OCI-LY3 (cell line): ENCODE results near the gene SAMD4A.

Source experiments
- H2AFZ ChIP-seq: fragments of 200-600, 300-600 bp; shearing (Covaris generic); 2 replicates; pipeline ENCODE4 v1.6.0; 2014; ENCODE audit warnings: antibody characterized with exemption, low read depth, low read length
- H3K27ac ChIP-seq: fragments of 200-600, 300-600 bp; sonication (generic); 2 replicates; pipeline ENCODE4 v1.5.1; 2014; ENCODE audit warnings: mild to moderate bottlenecking, low read length, moderate library complexity, mixed read lengths
- H3K27me3 ChIP-seq: fragments of 200-600, 300-600 bp; sonication (generic); 2 replicates; pipeline ENCODE4 v1.6.1; 2014; ENCODE audit warnings: low read depth, low read length, mixed read lengths
- H3K36me3 ChIP-seq: fragments of 200-600, 300-600 bp; sonication (generic); replicated peaks from 2 replicates; pipeline ENCODE3; 2014; ENCODE audit warnings: low read depth, low read length, mixed read lengths
- H3K4me1 ChIP-seq: fragments of 300-600, 200-600 bp; sonication (generic); 2 replicates; pipeline ENCODE4 v1.6.1; 2014; ENCODE audit warnings: low read length, mixed read lengths
- H3K4me2 ChIP-seq: fragments of 200-600, 300-600 bp; sonication (generic); 2 replicates; pipeline ENCODE4 v1.6.1; 2014; ENCODE audit warnings: low read length, mixed read lengths
- H3K4me3 ChIP-seq: fragments of 300-600, 200-600 bp; sonication (generic); 2 replicates; pipeline ENCODE4 v1.5.1; 2014; ENCODE audit warnings: antibody characterized with exemption, mild to moderate bottlenecking, low read length, moderate library complexity
- H3K79me2 ChIP-seq: fragments of 300-600, 200-600 bp; shearing (Covaris generic); 2 replicates; pipeline ENCODE4 v1.6.1; 2014; ENCODE audit warnings: mild to moderate bottlenecking, low read length, mixed read lengths
- H3K9ac ChIP-seq: fragments of 300-600, 200-600 bp; shearing (Covaris generic); 2 replicates; pipeline ENCODE4 v1.6.0; 2014; ENCODE audit warnings: mild to moderate bottlenecking, low read length, moderate library complexity
- H3K9me3 ChIP-seq: fragments of 200-600, 300-600 bp; shearing (Covaris generic); 2 replicates; pipeline ENCODE4 v1.6.1; 2014; ENCODE audit warnings: low read length, mixed read lengths; ENCODE audit not compliant: insufficient read depth
- H4K20me1 ChIP-seq: fragments of 200-600, 300-600 bp; sonication (generic); 2 replicates; pipeline ENCODE4 v1.6.1; 2016; ENCODE audit warnings: low read length, mixed read lengths; ENCODE audit not compliant: insufficient read depth
- EZH2phosphoT487 ChIP-seq: fragments of 200-600 bp; shearing (Covaris generic); IDR thresholded peaks from 2 replicates; pipeline ENCODE4 v1.6.1; 2018; ENCODE audit warnings: antibody characterized with exemption, mixed run types, low read depth
- TF ChIP-seq, protein P1 (sequence below): fragments of 200-600, 300-600 bp; sonication (generic); IDR thresholded peaks from 2 replicates; pipeline ENCODE4 v1.5.1; 2014; ENCODE audit warnings: antibody characterized with exemption, low read length, low read depth

Gene SAMD4A

GRCh38 chr14:54784060-54784459 is 217.1 kb downstream of the SAMD4A start:
- no peaks in the 10 kb centered on the region for H3K9me3 ChIP-seq
- H2AFZ ChIP-seq, result no peak overlapping the region
- no peak overlapping the region for H3K9ac ChIP-seq
- no peak for TF ChIP-seq EZH2phosphoT487
- TF ChIP-seq, protein P1, sequence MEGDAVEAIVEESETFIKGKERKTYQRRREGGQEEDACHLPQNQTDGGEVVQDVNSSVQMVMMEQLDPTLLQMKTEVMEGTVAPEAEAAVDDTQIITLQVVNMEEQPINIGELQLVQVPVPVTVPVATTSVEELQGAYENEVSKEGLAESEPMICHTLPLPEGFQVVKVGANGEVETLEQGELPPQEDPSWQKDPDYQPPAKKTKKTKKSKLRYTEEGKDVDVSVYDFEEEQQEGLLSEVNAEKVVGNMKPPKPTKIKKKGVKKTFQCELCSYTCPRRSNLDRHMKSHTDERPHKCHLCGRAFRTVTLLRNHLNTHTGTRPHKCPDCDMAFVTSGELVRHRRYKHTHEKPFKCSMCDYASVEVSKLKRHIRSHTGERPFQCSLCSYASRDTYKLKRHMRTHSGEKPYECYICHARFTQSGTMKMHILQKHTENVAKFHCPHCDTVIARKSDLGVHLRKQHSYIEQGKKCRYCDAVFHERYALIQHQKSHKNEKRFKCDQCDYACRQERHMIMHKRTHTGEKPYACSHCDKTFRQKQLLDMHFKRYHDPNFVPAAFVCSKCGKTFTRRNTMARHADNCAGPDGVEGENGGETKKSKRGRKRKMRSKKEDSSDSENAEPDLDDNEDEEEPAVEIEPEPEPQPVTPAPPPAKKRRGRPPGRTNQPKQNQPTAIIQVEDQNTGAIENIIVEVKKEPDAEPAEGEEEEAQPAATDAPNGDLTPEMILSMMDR, result no peak
- peaks cover 87% of the 10 kb centered on the region for H3K27me3 ChIP-seq
- H4K20me1 ChIP-seq, result peaks cover 33% of the 10 kb centered on the region
- H3K79me2 ChIP-seq, result no peaks in the 10 kb centered on the region
- no peak overlapping the region for H3K4me3 ChIP-seq
- no peak overlapping the region for H3K4me2 ChIP-seq
- no peaks in the 10 kb centered on the region for H3K36me3 ChIP-seq
- H3K4me1 ChIP-seq, result peaks cover 22% of the 10 kb centered on the region
- no peak overlapping the region for H3K27ac ChIP-seq

DNA sequence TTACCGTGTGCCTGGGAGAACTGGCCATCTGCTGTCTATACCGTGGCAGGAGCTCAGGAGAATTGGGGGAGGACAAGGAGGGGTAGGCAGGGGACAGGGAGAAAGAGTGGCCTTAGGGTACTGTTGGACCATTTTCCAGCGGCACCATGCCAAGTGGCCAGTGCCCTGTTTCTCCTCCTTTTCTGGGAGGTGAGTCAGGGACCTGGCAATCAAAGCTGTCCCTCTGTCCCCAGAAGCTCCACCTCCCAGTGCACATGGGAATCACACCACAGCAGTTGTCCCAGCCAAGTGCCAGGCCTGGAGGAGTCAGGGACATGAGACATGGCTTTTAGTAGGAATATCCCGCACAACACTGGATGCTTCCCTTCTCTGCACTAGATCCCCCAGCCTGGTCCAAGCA is 217.7 kb downstream of the SAMD4A start:
- Histone ChIP-seq H3K27me3 (peaks cover 81% of the 10 kb centered on the region), H3K27ac (no peak overlapping the region), H3K36me3 (no peaks in the 10 kb centered on the region), H3K4me1 (peaks cover 22% of the 10 kb centered on the region), H2AFZ (no peak overlapping the region), H3K9ac (no peak overlapping the region), H3K9me3 (no peaks in the 10 kb centered on the region), H4K20me1 (peaks cover 33% of the 10 kb centered on the region), H3K4me2 (no peak overlapping the region), H3K4me3 (no peak overlapping the region), H3K79me2 (no peaks in the 10 kb centered on the region)
- no peak for TF ChIP-seq EZH2phosphoT487
- TF ChIP-seq, protein P1, result no peak

DNA sequence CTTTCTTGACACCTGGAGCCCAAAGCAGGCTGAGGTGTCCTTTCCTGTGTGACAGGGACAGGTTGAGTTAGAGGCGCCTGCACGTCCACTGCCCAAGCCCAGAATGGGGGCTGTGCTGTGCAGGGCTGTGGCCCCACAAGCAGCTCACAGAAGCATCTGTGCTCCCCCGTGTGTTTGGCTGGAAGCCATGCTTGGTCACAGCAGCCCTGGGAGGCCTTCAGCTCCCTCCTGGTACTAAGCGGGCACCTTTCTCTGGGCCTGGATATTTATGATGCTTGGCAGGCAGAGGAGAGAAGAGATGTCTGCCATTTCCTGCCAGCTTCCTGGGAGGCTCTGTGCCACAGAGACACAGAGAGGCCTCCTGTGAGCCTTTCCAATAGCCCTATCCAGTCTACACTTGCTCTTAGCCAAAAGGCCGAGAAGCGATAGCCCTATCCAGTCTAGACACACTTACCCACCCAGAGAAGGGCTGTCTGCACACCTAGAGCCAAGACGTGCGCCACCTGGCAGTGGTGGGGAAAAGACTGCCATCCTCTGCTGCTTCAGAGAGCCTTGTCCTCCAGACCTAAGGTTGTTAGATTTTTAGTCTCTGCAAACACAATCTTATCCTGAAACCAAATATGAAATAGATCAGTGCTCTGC is 218.3 kb downstream of the SAMD4A start:
- Histone ChIP-seq H3K9ac (no peak overlapping the region), H2AFZ (no peak overlapping the region), H3K27me3 (peaks cover 75% of the 10 kb centered on the region), H3K36me3 (no peaks in the 10 kb centered on the region), H3K79me2 (no peaks in the 10 kb centered on the region), H4K20me1 (peaks cover 33% of the 10 kb centered on the region), H3K4me3 (no peak overlapping the region), H3K27ac (no peak overlapping the region), H3K9me3 (no peaks in the 10 kb centered on the region), H3K4me2 (no peak overlapping the region), H3K4me1 (peaks cover 22% of the 10 kb centered on the region)
- no peak for TF ChIP-seq EZH2phosphoT487
- TF ChIP-seq, protein P1, result 0 out of 2 replicates have a peak, but pooled peaks have one; percentile 5

- no peak overlapping the region for H3K4me2 ChIP-seq
These were observed 219.1 kb downstream of the SAMD4A start for GRCh38 chr14:54785778-54786770.

More at GRCh38 chr14:54785778-54786770, 219.1 kb downstream of the SAMD4A start:
- TF ChIP-seq, protein P1, result no peak
- TF ChIP-seq EZH2phosphoT487, result no peak
- Histone ChIP-seq H3K36me3 (no peaks in the 10 kb centered on the region), H3K27ac (no peak overlapping the region), H3K27me3 (peaks cover 68% of the 10 kb centered on the region), H3K4me1 (peaks cover 22% of the 10 kb centered on the region), H3K9ac (no peak overlapping the region), H3K79me2 (no peaks in the 10 kb centered on the region), H2AFZ (no peak overlapping the region), H3K9me3 (no peaks in the 10 kb centered on the region), H3K4me3 (no peak overlapping the region), H4K20me1 (peaks cover 30% of the 10 kb centered on the region)
